Spleen (tissue), 13 donors: ENCODE data around the gene TTC23L. TPM values are rescaled to one million over a fixed set of nuclear protein-coding genes. Genes with fewer than 3 reads are reported as not detected.

Experiments used
- DNase-seq: peaks from one replicate; pipeline ENCODE4 v3.0.0-alpha.2; 2020
- H3K27ac ChIP-seq, 8 donors: fragments of 200-600 bp; sonication (generic) in 7 of 8; 1 replicate in 4 of 8; 2 replicates in 4 of 8; pipeline versions ENCODE4 v1.5.0 to v1.8.0; 2016 to 2021; ENCODE audit warnings: inconsistent platforms in 4 of 8, mild to moderate bottlenecking in 4 of 8, moderate library complexity in 1 of 8
- H3K27me3 ChIP-seq, 7 donors: fragments of 200-600 bp; sonication (generic) in 6 of 7; replicated peaks in 1 of 7; 1 replicate in 4 of 7; 2 replicates in 3 of 7; pipeline versions ENCODE4 v1.5.0 to v1.8.0; 2016 to 2021; ENCODE audit warnings: inconsistent platforms in 3 of 7, mild to moderate bottlenecking in 1 of 7
- H3K36me3 ChIP-seq, 6 donors: fragments of 200-600 bp; sonication (generic) in 5 of 6; 1 replicate in 4 of 6; 2 replicates in 2 of 6; pipeline versions ENCODE4 v1.5.0 to v1.8.0; 2016 to 2021; ENCODE audit warnings: inconsistent platforms in 2 of 6
- H3K4me1 ChIP-seq, 6 donors: fragments of 200-600 bp; sonication (generic) in 5 of 6; 1 replicate in 3 of 6; 2 replicates in 3 of 6; pipeline versions ENCODE4 v1.5.0 to v1.8.0; 2016 to 2021; ENCODE audit warnings: inconsistent platforms in 3 of 6
- H3K4me3 ChIP-seq, 8 donors: fragments of 200-600 bp; sonication (generic) in 7 of 8; 1 replicate in 4 of 8; 2 replicates in 4 of 8; pipeline versions ENCODE4 v1.5.0 to v1.8.0; 2016 to 2021; ENCODE audit warnings: inconsistent platforms in 4 of 8, mild to moderate bottlenecking in 4 of 8, moderate library complexity in 2 of 8
- H3K9me3 ChIP-seq, 8 donors: fragments of 200-600 bp; sonication (generic) in 7 of 8; 1 replicate in 4 of 8; 2 replicates in 4 of 8; pipeline versions ENCODE4 v1.5.0 to v1.8.0; 2016 to 2021; ENCODE audit warnings: inconsistent platforms in 4 of 8
- POLR2A ChIP-seq, 3 donors: fragments of 450-650 bp; IDR thresholded peaks; one replicate each; pipeline ENCODE4 v1.5.1; 2017; ENCODE audit warnings: antibody characterized with exemption in 3 of 3, mild to moderate bottlenecking in 1 of 3
- POLR2AphosphoS5 ChIP-seq, 3 donors: sonication (generic); formaldehyde crosslinking; IDR thresholded peaks; one replicate each; pipeline ENCODE4 v1.5.1; 2017; ENCODE audit warnings: antibody characterized with exemption in 3 of 3
- WGBS, 5 donors: extraction: QIAGEN DNeasy Blood & Tissue Kit in 3 of 5; methylation state at CpG; one replicate each; pipeline versions ENCODE4 v1.1.5 to v1.1.7; 2013 to 2018; 5-methylcytosine and 5-hydroxymethylcytosine counted together
- intact Hi-C: fragments of 100-400 bp; cut with DNase I; formaldehyde crosslinking; loops from one replicate; pipeline ENCODE4 v1.15.0; 2023; ENCODE audit warnings: low total_unique reads
- long read RNA-seq, 2 donors: transcript quantifications; one replicate each; lab custom pipeline, GENCODE V29; 2026
- polyA plus RNA-seq, 3 donors: library from polyadenylated mRNA; stranded (reverse); fragments of 200-250 nt; gene quantifications; one replicate each; pipeline ENCODE4 v1.2.1, GENCODE V29; 2013
- total RNA-seq, 7 donors: library from RNA; depleted of rRNA in 3 of 7; stranded (reverse); fragments of >200 nt in 3 of 7; fragmentation: NEBNext Ultra II Directional in 4 of 7; extraction: Animal tissue kit (Norgen Biotek cat#: 25700) in 4 of 7; gene quantifications; one replicate each; pipeline versions ENCODE4 v1.1.0 to v1.2.1, GENCODE V29; 2016 to 2021
- TF ChIP-seq, protein P1 (sequence below), 11 experiments: fragments of 200-600 bp in 7 of 11; fragments of 450-650 bp in 4 of 11; sonication (generic) in 4 of 11; IDR thresholded peaks in 8 of 11; conservative IDR thresholded peaks in 3 of 11; 1 replicate in 7 of 11; 2 replicates in 4 of 11; pipeline versions ENCODE4 v1.4.0 to v1.8.0; 2016 to 2021; ENCODE audit warnings: antibody characterized with exemption in 11 of 11, inconsistent platforms in 4 of 11, mild to moderate bottlenecking in 1 of 11
- donor health status: healthy with polysubstance abuse.
- donor health status: DM: no; HTN: no; CAD: no; lungs with moderate emphysema.
- donor health status: DM: no; HTN: no; CAD: no.
- donor health status: Bipolar disorder and iron deficiency.
- donor health status: healthy.
- donor health status: DM: no; HTN: no; CAD: no.
- donor health status: DM: yes; HTN: yes; CAD: no.

Gene TTC23L
- total RNA-seq: under 1 TPM in 3 of 7 donors, not detected in 4; 0.11 to 0.42 (median 0.24) TPM
- under 1 TPM; 0.07 to 0.29 (median 0.23) TPM for polyA plus RNA-seq
- long read RNA-seq, donor 1, partial matches to known transcripts: 6 of 6 reads
- long read RNA-seq, donor 1, other reads (novel, unspliced or antisense): 0 of 6 reads
- long read RNA-seq, donor 2, partial matches to known transcripts: 0 of 6 reads
- long read RNA-seq, donor 2, other reads (novel, unspliced or antisense): 6 of 6 reads

DNA sequence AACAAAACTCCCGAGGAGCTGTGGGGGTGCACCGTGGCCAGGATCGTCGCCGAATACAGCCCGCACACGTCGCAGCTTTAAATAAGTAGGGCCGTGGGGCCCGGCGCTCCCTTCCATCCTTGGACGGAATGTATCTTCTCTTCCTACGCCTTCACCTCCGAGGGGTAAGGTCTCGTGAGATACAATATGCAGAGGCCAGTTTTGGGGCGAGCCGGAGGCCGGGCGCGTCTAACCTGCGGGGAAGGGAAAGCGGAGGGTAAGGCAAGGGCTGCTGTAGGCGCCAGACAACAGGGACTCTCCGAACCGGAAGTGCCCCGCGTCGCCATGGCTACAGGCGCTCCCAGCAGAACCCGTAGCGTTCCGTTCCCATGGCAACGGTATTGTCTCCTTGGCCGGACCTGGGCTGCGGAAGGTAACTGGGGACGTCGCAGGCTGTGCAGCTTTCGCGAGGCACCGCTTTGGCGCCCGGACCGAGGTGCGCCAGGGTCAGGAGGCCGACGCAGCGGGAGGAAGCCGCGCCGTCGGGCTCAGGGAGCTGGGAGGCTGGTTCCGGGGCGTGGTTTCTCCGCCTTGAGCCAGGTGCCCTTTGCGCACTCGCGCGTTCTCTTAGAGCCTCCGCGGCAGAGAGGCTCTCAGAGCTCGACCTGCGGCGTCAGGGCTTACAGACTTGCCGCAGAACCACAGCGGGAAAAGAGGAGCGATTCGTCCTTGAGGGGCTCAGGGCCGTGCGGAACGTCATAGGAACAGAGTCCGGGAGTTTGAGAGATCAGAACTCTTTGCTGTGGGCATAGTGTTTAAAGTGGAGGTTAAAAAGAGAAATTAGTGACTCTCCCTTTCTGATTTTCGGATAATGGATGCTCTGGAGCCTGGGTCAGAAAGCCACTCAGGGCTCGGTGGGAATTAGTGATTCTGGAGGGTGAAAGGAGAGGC lies at the start of gene TTC23L:
TTC23L (plus strand) TSS at position 380 of the 930 bp plus-strand sequence. CDS start 1,508 bp downstream, outside the sequence.
- intact Hi-C loops: no loop called here
- WGBS, 5 donors: 2 to 10% (median 3%) methylated on average over 37 to 73 of the region's 73 CpGs
- no peaks in the 10 kb centered on the region for H3K36me3 ChIP-seq
- peaks cover 0 to 19% (median 13%) of the 10 kb centered on the region in 6 donors for H3K4me1 ChIP-seq
- H3K4me3 ChIP-seq: peak within 1 kb of the TSS; percentile 71 to 98 (median 85)
- no peaks in the 10 kb centered on the region for H3K9me3 ChIP-seq
- no peaks in the 10 kb centered on the region for H3K27me3 ChIP-seq
- peak within 1 kb of the TSS in 7 of 8 donors; percentile 57 to 83 (median 67) for H3K27ac ChIP-seq
- TF ChIP-seq, protein P1, sequence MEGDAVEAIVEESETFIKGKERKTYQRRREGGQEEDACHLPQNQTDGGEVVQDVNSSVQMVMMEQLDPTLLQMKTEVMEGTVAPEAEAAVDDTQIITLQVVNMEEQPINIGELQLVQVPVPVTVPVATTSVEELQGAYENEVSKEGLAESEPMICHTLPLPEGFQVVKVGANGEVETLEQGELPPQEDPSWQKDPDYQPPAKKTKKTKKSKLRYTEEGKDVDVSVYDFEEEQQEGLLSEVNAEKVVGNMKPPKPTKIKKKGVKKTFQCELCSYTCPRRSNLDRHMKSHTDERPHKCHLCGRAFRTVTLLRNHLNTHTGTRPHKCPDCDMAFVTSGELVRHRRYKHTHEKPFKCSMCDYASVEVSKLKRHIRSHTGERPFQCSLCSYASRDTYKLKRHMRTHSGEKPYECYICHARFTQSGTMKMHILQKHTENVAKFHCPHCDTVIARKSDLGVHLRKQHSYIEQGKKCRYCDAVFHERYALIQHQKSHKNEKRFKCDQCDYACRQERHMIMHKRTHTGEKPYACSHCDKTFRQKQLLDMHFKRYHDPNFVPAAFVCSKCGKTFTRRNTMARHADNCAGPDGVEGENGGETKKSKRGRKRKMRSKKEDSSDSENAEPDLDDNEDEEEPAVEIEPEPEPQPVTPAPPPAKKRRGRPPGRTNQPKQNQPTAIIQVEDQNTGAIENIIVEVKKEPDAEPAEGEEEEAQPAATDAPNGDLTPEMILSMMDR (IDR thresholded peaks at IDR 0.05 in 8 of 11, conservative IDR thresholded peaks at IDR 0.05 in 3 of 11): no peak
- peak; percentile 72 to 86 (median 82) for TF ChIP-seq POLR2AphosphoS5 (IDR thresholded peaks at IDR 0.05)
- peak; percentile 97 for DNase-seq

DNA sequence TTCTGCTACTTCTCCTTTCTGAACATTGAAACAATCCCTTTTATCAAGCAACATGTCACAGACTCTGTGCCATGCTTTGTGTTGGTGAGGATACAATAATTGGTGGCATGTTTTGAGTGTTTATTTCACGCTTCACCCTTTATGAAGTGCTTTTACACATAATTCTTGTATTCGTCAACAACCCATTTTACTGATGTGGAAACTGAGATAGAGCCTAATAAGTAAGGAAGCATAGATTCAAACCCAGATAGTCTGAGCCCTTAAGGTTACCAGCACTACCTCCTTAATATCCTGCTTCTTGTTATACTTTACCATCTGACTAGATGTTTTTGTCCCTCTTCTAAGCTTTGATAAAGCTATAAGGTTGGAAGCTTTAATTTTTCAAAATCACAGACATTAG lies 49.3 kb upstream of the TTC23L start:
- no peak for DNase-seq
- Histone ChIP-seq H3K9me3 (peaks cover 0 to 21% (median 16%) of the 10 kb centered on the region in 8 donors), H3K36me3 (no peaks in the 10 kb centered on the region), H3K27me3 (no peaks in the 10 kb centered on the region), H3K27ac (peak overlapping the region in 7 of 8 donors; percentile 58 to 76 (median 65)), H3K4me1 (peaks cover 0 to 26% (median 0%) of the 10 kb centered on the region in 6 donors), H3K4me3 (no peak overlapping the region)
- 80 to 97% (median 89%) methylated on average over 2 of the region's 2 CpGs for WGBS, 5 donors
- TF ChIP-seq, protein P1 (IDR thresholded peaks at IDR 0.05 in 8 of 11, conservative IDR thresholded peaks at IDR 0.05 in 3 of 11): no peak
- TF ChIP-seq POLR2AphosphoS5 (IDR thresholded peaks at IDR 0.05) (no peak), POLR2A (IDR thresholded peaks at IDR 0.05) (no peak)
- intact Hi-C loops: no loop called here

GRCh38 chr5:34790069-34790468 lies 48.9 kb upstream of the TTC23L start:
- no peaks in the 10 kb centered on the region for H3K27me3 ChIP-seq
- H3K27ac ChIP-seq: peak overlapping the region in 7 of 8 donors; percentile 58 to 76 (median 65)
- TF ChIP-seq, protein P1 (IDR thresholded peaks at IDR 0.05 in 8 of 11, conservative IDR thresholded peaks at IDR 0.05 in 3 of 11): no peak
- TF ChIP-seq POLR2A (IDR thresholded peaks at IDR 0.05) (no peak), POLR2AphosphoS5 (IDR thresholded peaks at IDR 0.05) (no peak)
- intact Hi-C loops: no loop called here
- DNase-seq: no peak
- peaks cover 0 to 26% (median 0%) of the 10 kb centered on the region in 6 donors for H3K4me1 ChIP-seq
- H3K36me3 ChIP-seq: no peaks in the 10 kb centered on the region
- H3K9me3 ChIP-seq: peaks cover 0 to 21% (median 16%) of the 10 kb centered on the region in 8 donors
- WGBS, 5 donors: 21 to 60% (median 49%) methylated on average over 1 of the region's 1 CpG
- H3K4me3 ChIP-seq: no peak overlapping the region
